H9 (cell line): ENCODE results near the gene ATPAF2. TPM values are rescaled to one million over a fixed set of nuclear protein-coding genes. Genes with fewer than 3 reads are reported as not detected.

ENCODE experiments used
- DNase-seq: peaks from one replicate; pipeline ENCODE4 v3.0.0-alpha.2; 2017
- H2AFZ ChIP-seq: one replicate; pipeline ENCODE4 v1.6.1; 2013; ENCODE audit warnings: mild to moderate bottlenecking, low read length, control low read depth, moderate library complexity
- H2AK5ac ChIP-seq: 2 replicates; pipeline ENCODE4 v1.6.1; 2013; ENCODE audit warnings: low read length, control low read depth, mixed read lengths; ENCODE audit not compliant: insufficient read length
- H2BK120ac ChIP-seq: one replicate; pipeline ENCODE4 v1.6.1; 2013; ENCODE audit warnings: low read depth, mild to moderate bottlenecking, low read length, control low read depth, inconsistent platforms; ENCODE audit not compliant: poor library complexity, severe bottlenecking
- H2BK12ac ChIP-seq: 2 replicates; pipeline ENCODE4 v1.6.1; 2013; ENCODE audit warnings: low read length, control low read depth, mixed read lengths, low read depth; ENCODE audit not compliant: insufficient read length
- H2BK15ac ChIP-seq: 2 replicates; pipeline ENCODE4 v1.6.1; 2013; ENCODE audit warnings: low read depth, low read length, control low read depth
- H2BK20ac ChIP-seq: one replicate; pipeline ENCODE4 v1.6.1; 2013; ENCODE audit warnings: low read depth, mild to moderate bottlenecking, low read length, control low read depth, inconsistent platforms; ENCODE audit not compliant: poor library complexity, severe bottlenecking
- H2BK5ac ChIP-seq: 2 replicates; pipeline ENCODE4 v1.6.1; 2013; ENCODE audit warnings: low read length, control low read depth, mixed read lengths; ENCODE audit not compliant: insufficient read length
- H3K14ac ChIP-seq: 2 replicates; pipeline ENCODE4 v1.6.1; 2013; ENCODE audit warnings: low read length, control low read depth; ENCODE audit not compliant: insufficient read depth
- H3K18ac ChIP-seq: 2 replicates; pipeline ENCODE4 v1.6.1; 2013; ENCODE audit warnings: low read depth, mild to moderate bottlenecking, mixed read lengths, low read length, control low read depth; ENCODE audit not compliant: insufficient read length
- H3K23ac ChIP-seq: 2 replicates; pipeline ENCODE4 v1.6.1; 2013; ENCODE audit warnings: low read length, control low read depth, mixed read lengths, low read depth; ENCODE audit not compliant: insufficient read length
- H3K23me2 ChIP-seq: 2 replicates; pipeline ENCODE4 v1.6.1; 2013; ENCODE audit warnings: low read depth, mild to moderate bottlenecking, mixed read lengths, low read length, control low read depth; ENCODE audit not compliant: insufficient read length, poor library complexity, severe bottlenecking
- H3K27ac ChIP-seq: 2 replicates; pipeline ENCODE4 v1.5.1; 2013; ENCODE audit warnings: low read length, control low read depth, mixed read lengths, low read depth; ENCODE audit not compliant: insufficient read length
- H3K27me3 ChIP-seq: 2 replicates; pipeline ENCODE4 v1.6.1; 2013; ENCODE audit warnings: low read length, control low read depth, inconsistent platforms; ENCODE audit not compliant: insufficient read depth
- H3K4ac ChIP-seq: 2 replicates; pipeline ENCODE4 v1.6.1; 2013; ENCODE audit warnings: low read depth, mild to moderate bottlenecking, control low read depth, inconsistent platforms, low read length, moderate library complexity
- H3K4me1 ChIP-seq: 2 replicates; pipeline ENCODE4 v1.6.1; 2013; ENCODE audit warnings: low read length, control low read depth, inconsistent platforms; ENCODE audit not compliant: insufficient read depth
- H3K4me2 ChIP-seq: 2 replicates; pipeline ENCODE4 v1.6.1; 2013; ENCODE audit warnings: low read length, control low read depth, mixed read lengths; ENCODE audit not compliant: insufficient read length, insufficient read depth
- H3K56ac ChIP-seq: 2 replicates; pipeline ENCODE4 v1.6.1; 2013; ENCODE audit warnings: low read depth, mild to moderate bottlenecking, mixed read lengths, low read length, control low read depth; ENCODE audit not compliant: insufficient read length
- H3K79me1 ChIP-seq: 2 replicates; pipeline ENCODE4 v1.6.1; 2013; ENCODE audit warnings: low read depth, mild to moderate bottlenecking, moderate library complexity, low read length, control low read depth, inconsistent platforms; ENCODE audit not compliant: insufficient read depth, poor library complexity, severe bottlenecking
- H3K79me2 ChIP-seq: 2 replicates; pipeline ENCODE4 v1.6.1; 2013; ENCODE audit warnings: low read length, control low read depth, inconsistent platforms; ENCODE audit not compliant: insufficient read depth
- H3K9ac ChIP-seq: 2 replicates; pipeline ENCODE4 v1.6.1; 2013; ENCODE audit warnings: low read length, control low read depth, mixed read lengths; ENCODE audit not compliant: insufficient read length; ENCODE audit errors: extremely low read depth
- H3K9me3 ChIP-seq: one replicate; pipeline ENCODE4 v1.6.1; 2013; ENCODE audit warnings: low read depth, low read length, inconsistent platforms; ENCODE audit not compliant: control insufficient read depth
- H3T11ph ChIP-seq: one replicate; pipeline ENCODE4 v1.6.1; 2013; ENCODE audit warnings: mild to moderate bottlenecking, low read length, control low read depth, inconsistent platforms
- H4K20me1 ChIP-seq: one replicate; pipeline ENCODE4 v1.6.1; 2013; ENCODE audit not compliant: control insufficient read depth, insufficient read length, insufficient read depth
- H4K5ac ChIP-seq: 2 replicates; pipeline ENCODE4 v1.6.1; 2013; ENCODE audit warnings: low read depth, mild to moderate bottlenecking, mixed read lengths, low read length, control low read depth; ENCODE audit not compliant: insufficient read length
- H4K8ac ChIP-seq: replicated peaks from 2 replicates; pipeline ENCODE4 v1.6.1; 2013; ENCODE audit warnings: low read length, control low read depth, mixed read lengths, low read depth; ENCODE audit not compliant: insufficient read length
- H4K91ac ChIP-seq: 2 replicates; pipeline ENCODE4 v1.6.1; 2013; ENCODE audit warnings: low read depth, mild to moderate bottlenecking, moderate library complexity, mixed read lengths, low read length, control low read depth; ENCODE audit not compliant: insufficient read length
- H3K27ac Mint-ChIP-seq, 3 experiments: 2 replicates in 2 of 3; 3 replicates in 1 of 3; pipeline ENCODE4 v1.8.0; 2020 to 2021; ENCODE audit warnings: mixed read lengths in 3 of 3, mild to moderate bottlenecking in 1 of 3, moderate library complexity in 1 of 3
- H3K27me3 Mint-ChIP-seq: 2 replicates; pipeline ENCODE4 v1.8.0; 2021; ENCODE audit warnings: low read depth, mild to moderate bottlenecking, moderate library complexity, mixed read lengths
- H3K36me3 Mint-ChIP-seq, 3 experiments: 2 replicates in 2 of 3; 3 replicates in 1 of 3; pipeline ENCODE4 v1.8.0; 2020 to 2021; ENCODE audit warnings: low read depth in 3 of 3, mixed read lengths in 3 of 3; ENCODE audit not compliant: insufficient read depth in 1 of 3
- H3K4me1 Mint-ChIP-seq, 2 experiments: 2 replicates each; pipeline ENCODE4 v1.8.0; 2020; ENCODE audit warnings: mixed read lengths in 2 of 2
- H3K4me3 Mint-ChIP-seq, 2 experiments: 2 replicates in 1 of 2; 3 replicates in 1 of 2; pipeline ENCODE4 v1.8.0; 2020 to 2021; ENCODE audit warnings: mild to moderate bottlenecking in 2 of 2, mixed read lengths in 2 of 2, moderate library complexity in 1 of 2
- H3K9me3 Mint-ChIP-seq, 2 experiments: 2 replicates in 1 of 2; 3 replicates in 1 of 2; pipeline ENCODE4 v1.8.0; 2020; ENCODE audit warnings: mild to moderate bottlenecking in 2 of 2, mixed read lengths in 2 of 2, moderate library complexity in 1 of 2
- WGBS: extraction: QIAGEN DNeasy Blood & Tissue Kit; methylation state at CpG from one replicate; pipeline ENCODE4 v1.1.7; 2013; ENCODE audit warnings: missing lambda C conversion rate, low lambda C conversion rate, mixed read lengths; ENCODE audit not compliant: insufficient read length; ENCODE audit errors: extremely low coverage; 5-methylcytosine and 5-hydroxymethylcytosine counted together
- total RNA-seq: library from RNA; stranded (reverse); gene quantifications from 2 replicates; pipeline ENCODE4 v1.2.1, GENCODE V29; 2021
- TF ChIP-seq, protein P1 (sequence below): fragments of 200-600 bp; sonication (generic); conservative IDR thresholded peaks from 3 replicates; pipeline ENCODE4 v1.8.0; 2021; ENCODE audit warnings: antibody characterized with exemption, mild to moderate bottlenecking

The ATPAF2 gene
- total RNA-seq, 1 experiment from 2014 or later, result 21.4 TPM

DNA sequence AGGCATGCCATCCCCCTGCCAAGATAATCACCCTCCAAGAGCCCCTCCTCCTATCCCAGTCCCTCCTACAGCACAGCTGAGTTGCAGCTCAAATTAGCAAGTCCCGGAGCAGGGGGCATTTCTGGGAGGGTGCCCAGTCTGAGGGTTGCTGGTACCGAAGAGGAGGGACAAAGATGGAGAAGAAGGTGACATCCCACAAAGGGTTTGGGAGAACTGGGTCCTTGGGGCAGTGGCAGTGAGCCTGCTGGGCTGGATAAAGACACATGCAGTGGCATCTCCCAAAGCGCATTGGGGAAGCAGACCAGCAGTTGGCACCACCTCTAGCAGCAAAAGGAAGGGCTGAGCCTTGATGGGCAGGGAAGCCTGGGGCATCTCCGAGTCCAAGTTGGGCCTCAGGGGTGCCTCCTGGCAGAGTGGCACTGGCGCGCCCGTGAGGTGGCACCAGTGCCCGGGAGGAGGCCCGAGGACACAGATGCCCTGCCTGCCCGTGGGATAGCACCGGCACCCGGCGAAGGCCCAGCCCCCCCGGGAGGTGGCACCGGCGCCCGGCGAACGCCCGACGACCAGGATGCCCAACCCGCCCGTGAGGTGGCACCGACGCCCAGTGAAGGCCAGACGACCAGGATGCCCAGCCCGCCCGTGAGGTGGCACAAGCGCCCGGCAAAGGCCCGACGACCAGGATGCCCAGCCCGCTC is 67.4 kb downstream of the ATPAF2 start:
- H2AK5ac ChIP-seq, result no peak overlapping the region
- Mint-ChIP-seq H3K4me1 (peaks cover 4 to 9% of the 10 kb centered on the region in 2 experiments; a peak in 3 of 4 replicates), H3K27me3 (no peaks in the 10 kb centered on the region; the same call in 1 of the 2 replicates), H3K27ac (no peak overlapping the region), H3K36me3 (no peaks in the 10 kb centered on the region), H3K4me3 (peak overlapping the region; percentile 65 to 78), H3K9me3 (no peaks in the 10 kb centered on the region)
- H3K4ac ChIP-seq, result no peak overlapping the region
- H3K14ac ChIP-seq, result peak overlapping the region; percentile 14; the same call in 1 of the 2 replicates
- H2AFZ ChIP-seq, result no peak overlapping the region
- H3K9ac ChIP-seq, result no peak overlapping the region
- H3K23ac ChIP-seq, result no peak overlapping the region
- no peak overlapping the region for H3T11ph ChIP-seq
- peaks cover 3% of the 10 kb centered on the region; the same call in 1 of the 2 replicates for H3K4me1 ChIP-seq
- H2BK12ac ChIP-seq, result no peak overlapping the region
- H3K79me1 ChIP-seq, result no peaks in the 10 kb centered on the region
- no peaks in the 10 kb centered on the region for H3K27me3 ChIP-seq
- no peak overlapping the region for H2BK20ac ChIP-seq
- H3K18ac ChIP-seq, result no peak overlapping the region
- TF ChIP-seq, protein P1, sequence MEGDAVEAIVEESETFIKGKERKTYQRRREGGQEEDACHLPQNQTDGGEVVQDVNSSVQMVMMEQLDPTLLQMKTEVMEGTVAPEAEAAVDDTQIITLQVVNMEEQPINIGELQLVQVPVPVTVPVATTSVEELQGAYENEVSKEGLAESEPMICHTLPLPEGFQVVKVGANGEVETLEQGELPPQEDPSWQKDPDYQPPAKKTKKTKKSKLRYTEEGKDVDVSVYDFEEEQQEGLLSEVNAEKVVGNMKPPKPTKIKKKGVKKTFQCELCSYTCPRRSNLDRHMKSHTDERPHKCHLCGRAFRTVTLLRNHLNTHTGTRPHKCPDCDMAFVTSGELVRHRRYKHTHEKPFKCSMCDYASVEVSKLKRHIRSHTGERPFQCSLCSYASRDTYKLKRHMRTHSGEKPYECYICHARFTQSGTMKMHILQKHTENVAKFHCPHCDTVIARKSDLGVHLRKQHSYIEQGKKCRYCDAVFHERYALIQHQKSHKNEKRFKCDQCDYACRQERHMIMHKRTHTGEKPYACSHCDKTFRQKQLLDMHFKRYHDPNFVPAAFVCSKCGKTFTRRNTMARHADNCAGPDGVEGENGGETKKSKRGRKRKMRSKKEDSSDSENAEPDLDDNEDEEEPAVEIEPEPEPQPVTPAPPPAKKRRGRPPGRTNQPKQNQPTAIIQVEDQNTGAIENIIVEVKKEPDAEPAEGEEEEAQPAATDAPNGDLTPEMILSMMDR, result no peak
- no peak overlapping the region for H2BK15ac ChIP-seq
- H3K79me2 ChIP-seq, result no peaks in the 10 kb centered on the region
- no peak overlapping the region for H2BK5ac ChIP-seq
- peak overlapping the region; percentile 27 for H3K4me2 ChIP-seq
- no peak overlapping the region for H2BK120ac ChIP-seq
- H4K20me1 ChIP-seq, result no peaks in the 10 kb centered on the region
- H3K56ac ChIP-seq, result no peak overlapping the region
- no peak overlapping the region for H3K27ac ChIP-seq
- no peaks in the 10 kb centered on the region for H3K23me2 ChIP-seq
- no peaks in the 10 kb centered on the region for H3K9me3 ChIP-seq
- no peak overlapping the region for H4K8ac ChIP-seq
- no CpG with 5 or more reads among the region's 33 CpGs for WGBS
- DNase-seq, result no peak
- H4K5ac ChIP-seq, result no peak overlapping the region
- no peak overlapping the region for H4K91ac ChIP-seq
